PC-3 (cell line): Measurements from ENCODE around the gene ST3GAL6.

Experiments
- CTCF ChIP-seq: fragments of 300-600 bp; sonication (generic); conservative IDR thresholded peaks from 2 replicates; pipeline ENCODE4 v1.5.1; 2017; ENCODE audit warnings: antibody characterized with exemption, low read depth, mild to moderate bottlenecking, low read length
- EZH2 ChIP-seq: fragments of 300-600 bp; sonication (generic); IDR thresholded peaks from one replicate; pipeline ENCODE4 v1.6.1; 2017; ENCODE audit warnings: antibody characterized with exemption, mild to moderate bottlenecking, low read length; ENCODE audit not compliant: unreplicated experiment

DNA sequence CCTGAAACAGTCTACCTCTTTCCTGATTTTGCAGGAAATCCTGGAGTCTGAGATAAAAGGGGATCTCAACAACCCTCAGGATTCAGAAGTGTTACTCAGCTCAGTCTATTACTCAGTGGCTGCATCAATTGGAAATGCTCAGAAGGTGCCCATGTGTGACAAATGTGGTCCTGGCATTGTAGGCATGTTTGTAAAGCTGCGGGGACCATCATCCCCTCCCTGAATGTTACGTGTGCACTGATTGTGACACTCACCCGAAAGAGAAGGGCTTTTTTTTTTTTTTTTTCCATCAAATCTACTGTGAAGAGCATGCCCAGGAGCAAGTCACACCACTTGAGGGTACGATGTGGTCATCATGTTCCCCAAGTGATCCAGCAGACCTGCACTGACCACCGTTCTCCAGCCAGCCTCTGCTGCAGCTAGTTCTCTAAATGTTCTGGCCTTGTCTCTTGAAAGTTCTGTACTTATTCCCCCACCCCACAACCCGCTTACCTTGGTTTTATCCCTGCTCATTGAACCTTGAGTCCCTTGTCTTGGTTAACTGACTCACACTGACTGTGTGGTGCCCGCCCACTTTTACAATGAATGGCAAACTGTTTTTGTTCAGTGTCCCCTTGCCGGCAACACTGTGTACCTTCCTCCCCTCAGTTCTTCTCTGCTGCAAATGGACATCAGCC lies 19.8 kb downstream of the ST3GAL6 start:
- TF ChIP-seq CTCF: no peak
- no peak for TF ChIP-seq EZH2
